GM12891 (cell line): Measurements from ENCODE around the gene NPIPA8.
"Not testable (repeated sequence)": the region's sequence is repeated elsewhere in the genome, so short reads cannot be mapped to it uniquely, and the experiment has no call there.

Experiments
- POLR2AphosphoS5 ChIP-seq: IDR thresholded peaks from 2 replicates; pipeline ENCODE4 v1.6.1; 2011; ENCODE audit warnings: low read depth, low read length, control low read depth
- TAF1 ChIP-seq: IDR thresholded peaks from 2 replicates; pipeline ENCODE4 v1.6.1; 2011; ENCODE audit warnings: low read depth, low read length, control low read depth

DNA sequence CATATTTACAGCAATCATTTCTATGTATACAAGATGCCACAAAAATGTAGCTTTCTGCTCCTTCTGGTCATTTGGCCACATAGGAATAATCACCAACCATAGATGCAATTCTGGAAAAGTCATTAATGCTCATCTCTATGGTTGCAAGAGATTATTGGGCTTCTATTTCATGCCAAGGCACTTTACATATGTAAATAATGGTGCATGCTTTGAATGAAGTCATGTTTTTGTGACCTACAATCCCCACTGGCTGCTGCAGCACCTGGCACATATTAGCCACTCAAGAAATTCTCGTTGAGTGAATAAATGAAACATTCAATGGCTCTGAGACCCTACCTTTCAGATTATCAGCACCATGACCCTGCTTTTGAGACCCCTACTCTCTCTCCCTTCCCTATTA is 50.2 kb downstream of the NPIPA8 start:
- TF ChIP-seq TAF1, POLR2AphosphoS5: not testable (repeated sequence)
